A549 (cell line): Measurements from ENCODE around the gene DHX16. TPM values are rescaled to one million over a fixed set of nuclear protein-coding genes. Genes with fewer than 3 reads are reported as not detected.

ENCODE experiments used
- ATAC-seq, 2 experiments: fragments of 200-7000 bp in 1 of 2; fragments of >200 bp in 1 of 2; cut with Nextera tagmentation in 1 of 2; cut with Tn5 transposase in 1 of 2; 3 replicates each; pipeline versions ENCODE4 v1.8.0 to v1.9.1; 2018 to 2020; ENCODE audit warnings: mild to moderate bottlenecking in 1 of 2, moderate library complexity in 1 of 2
- CTCF ChIA-PET: fragments of 300-600 bp; sonication (Branson Sonifier 250); formaldehyde crosslinking; extraction: SDS; loops from one replicate; lab custom pipeline; 2021; ENCODE audit warnings: antibody characterized with exemption, inconsistent platforms; lab: Yijun Ruan, JAX
- POLR2A ChIA-PET: fragments of 350-600 bp; formaldehyde crosslinking; extraction: SDS; loops from one replicate; lab custom pipeline; 2021; ENCODE audit warnings: antibody characterized with exemption, inconsistent platforms; lab: Yijun Ruan, JAX
- DNase-seq, 2 experiments: peaks; one replicate each; pipeline versions ENCODE4 v3.0.0 to v3.0.0-alpha.2; 2011 to 2016; ENCODE audit warnings: low read depth in 1 of 2, low spot score in 1 of 2
- FAIRE-seq: peaks from 2 replicates; lab custom pipeline; 2011; peaks lifted over from hg19 to GRCh38; lab: Jason Lieb, UNC
- H3K27ac ChIP-seq, 2 experiments: fragments of >200 bp; sonication (Bioruptor Twin); formaldehyde crosslinking; 3 replicates each; pipeline ENCODE4 v1.5.1; 2016 to 2017
- H3K4me1 ChIP-seq: fragments of >200 bp; sonication (Bioruptor Twin); formaldehyde crosslinking; 3 replicates; pipeline ENCODE4 v1.6.1; 2016
- H3K4me2 ChIP-seq: fragments of >200 bp; sonication (Bioruptor Twin); formaldehyde crosslinking; 3 replicates; pipeline ENCODE4 v1.6.1; 2016
- H3K4me3 ChIP-seq: fragments of >200 bp; sonication (Bioruptor Twin); formaldehyde crosslinking; 3 replicates; pipeline ENCODE4 v1.5.1; 2016
- H3K9me3 ChIP-seq: fragments of >200 bp; sonication (Bioruptor Twin); formaldehyde crosslinking; 3 replicates; pipeline ENCODE4 v1.6.1; 2016
- BCL3 ChIP-seq: fragments of >200 bp; sonication (Bioruptor Twin); formaldehyde crosslinking; IDR thresholded peaks from 3 replicates; pipeline ENCODE4 v1.6.1; 2016
- BHLHE40 ChIP-seq: IDR thresholded peaks from 2 replicates; pipeline ENCODE4 v1.6.1; 2012; ENCODE audit warnings: low read depth, low read length, inconsistent platforms
- CTCF ChIP-seq: fragments of >200 bp; sonication (Bioruptor Twin); formaldehyde crosslinking; IDR thresholded peaks from 3 replicates; pipeline ENCODE4 v1.5.1; 2016
- E2F6 ChIP-seq: IDR thresholded peaks from 2 replicates; pipeline ENCODE4 v1.6.1; 2012; ENCODE audit warnings: low read depth, borderline replicate concordance
- ELK1 ChIP-seq: fragments of 150-350 bp; IDR thresholded peaks from 2 replicates; pipeline ENCODE4 v1.6.1; 2014; ENCODE audit warnings: low read depth, mild to moderate bottlenecking, low read length
- ESRRA ChIP-seq: fragments of 150-350 bp; IDR thresholded peaks from 2 replicates; pipeline ENCODE4 v1.6.1; 2014; ENCODE audit warnings: mild to moderate bottlenecking, low read length, borderline replicate concordance
- FOSB ChIP-seq: fragments of 250-450 bp; sonication (Bioruptor Pico); IDR thresholded peaks from 2 replicates; pipeline ENCODE4 v1.5.0; 2020; ENCODE audit warnings: mild to moderate bottlenecking, moderate library complexity
- KDM1A ChIP-seq: fragments of 200-600 bp; sonication (generic); IDR thresholded peaks from 2 replicates; pipeline ENCODE4 v1.6.1; 2016; ENCODE audit warnings: low read depth, mild to moderate bottlenecking
- MAX ChIP-seq: IDR thresholded peaks from 2 replicates; pipeline ENCODE4 v1.6.1; 2012
- POLR2A ChIP-seq: IDR thresholded peaks from 2 replicates; pipeline ENCODE4 v1.6.1; 2012; ENCODE audit warnings: mild to moderate bottlenecking, low read length
- POLR2AphosphoS2 ChIP-seq: conservative IDR thresholded peaks from 2 replicates; pipeline ENCODE4 v1.6.1; 2012; ENCODE audit warnings: low read length, improper control_type of control experiment, inconsistent platforms
- RAD21 ChIP-seq, 2 experiments: fragments of >200 bp in 1 of 2; sonication (Bioruptor Twin) in 1 of 2; formaldehyde crosslinking in 1 of 2; IDR thresholded peaks in 1 of 2; conservative IDR thresholded peaks in 1 of 2; 2 replicates in 1 of 2; 3 replicates in 1 of 2; pipeline ENCODE4 v1.6.1; 2012 to 2018; ENCODE audit warnings: inconsistent platforms in 1 of 2
- RNF2 ChIP-seq: fragments of 200-600 bp; sonication (generic); IDR thresholded peaks from 2 replicates; pipeline ENCODE4 v1.6.1; 2016; ENCODE audit warnings: low read depth, mild to moderate bottlenecking, antibody characterized with exemption, moderate library complexity, borderline replicate concordance
- SMC3 ChIP-seq: fragments of >200 bp; sonication (Bioruptor Twin); formaldehyde crosslinking; IDR thresholded peaks from 3 replicates; pipeline ENCODE4 v1.6.1; 2018; ENCODE audit warnings: inconsistent platforms
- TFCP2L1 ChIP-seq: fragments of 250-450 bp; sonication (Bioruptor Pico); IDR thresholded peaks from 2 replicates; pipeline ENCODE4 v1.5.0; 2021; ENCODE audit warnings: mild to moderate bottlenecking
- ZNF302 ChIP-seq: fragments of 250-450 bp; sonication (Bioruptor Pico); IDR thresholded peaks from 2 replicates; pipeline ENCODE4 v1.9.0; 2021; ENCODE audit warnings: inconsistent platforms, mild to moderate bottlenecking, moderate library complexity
- WGBS: methylation state at CpG from one replicate; pipeline ENCODE4 v1.1.6; 2017; ENCODE audit errors: missing lambda C conversion rate; 5-methylcytosine and 5-hydroxymethylcytosine counted together
- polyA plus RNA-seq, 4 experiments: library from polyadenylated mRNA; depleted of rRNA in 3 of 4; stranded (reverse); fragments of >200 nt; fragmentation: RNase III in 1 of 4; extraction: RNeasy Plus Mini Kit Qiagen cat#74134 plus additional on column Dnase treatment in 1 of 4; gene quantifications; 2 replicates in 3 of 4; 3 replicates in 1 of 4; pipeline ENCODE4 v1.2.3, GENCODE V29; 2011 to 2017

DHX16 gene
- polyA plus RNA-seq, 2 of the 4 experiments (the other 2 are of a cell fraction) = 31.6 TPM

- WGBS = 80% methylated on average over 7 of the region's 7 CpGs
- H3K27ac ChIP-seq = peak overlapping the region; percentile 59 to 87
- FAIRE-seq (no peak), ATAC-seq (no peak), DNase-seq (no peak)
- ChIA-PET CTCF (interaction anchor here (0.7 to 17.1 kb wide), 15 partner anchors 10 to 400 kb away, joined by 3 to 539 read pairs (median 7); partner anchors contain the start of genes FLOT1, MDC1, NRM and TUBB), POLR2A (interaction anchor here (0.7 to 1.6 kb wide), 5 partner anchors 37 to 68 kb away, joined by 4 to 12 read pairs (median 5); partner anchors contain the start of genes FLOT1, MDC1 and TUBB)
- H3K4me2 ChIP-seq = peak overlapping the region; percentile 67
- TF ChIP-seq BHLHE40 (no peak), FOSB (no peak), MAX (no peak), POLR2AphosphoS2 (no peak), E2F6 (no peak), RNF2 (no peak), ZNF302 (CRISPR knock-in tag) (no peak)
- H3K4me1 ChIP-seq = peaks cover 44% of the 10 kb centered on the region
- H3K9me3 ChIP-seq = no peaks in the 10 kb centered on the region
- H3K4me3 ChIP-seq = 0 out of 3 replicates have a peak overlapping the region, but pooled peaks have one; percentile 19
Measured at GRCh38 chr6:30679765-30680535, 7.1 kb upstream of the DHX16 start.

GRCh38 chr6:30678964-30679726 lies 6.3 kb upstream of the DHX16 start:
- Histone ChIP-seq H3K4me1 (peaks cover 37% of the 10 kb centered on the region), H3K4me3 (0 out of 3 replicates have a peak overlapping the region, but pooled peaks have one; percentile 19), H3K4me2 (peak overlapping the region; percentile 67), H3K27ac (peak overlapping the region; percentile 59 to 87), H3K9me3 (no peaks in the 10 kb centered on the region)
- CTCF ChIA-PET = interaction anchor here (0.6 to 17.1 kb wide), 47 partner anchors 10 to 455 kb away, joined by 3 to 539 read pairs (median 4); partner anchors contain the start of genes ATAT1, FLOT1, MDC1 and NRM
- ATAC-seq = peak; percentile 80 to 88; a peak in 5 of 6 replicates
- DNase-seq = peak; percentile 67 to 76
- peak; percentile 85 for TF ChIP-seq CTCF
- no peak for TF ChIP-seq KDM1A
- no peak for TF ChIP-seq POLR2AphosphoS2
- TF ChIP-seq POLR2A = no peak
- no peak for TF ChIP-seq ESRRA
- peak; percentile 89 to 90 for TF ChIP-seq RAD21 (conservative IDR thresholded peaks at IDR 0.05 in 1 of 2, IDR thresholded peaks at IDR 0.05 in 1 of 2)
- no peak for TF ChIP-seq BCL3
- no peak for TF ChIP-seq TFCP2L1 (CRISPR knock-in tag)
- TF ChIP-seq SMC3 = peak; percentile 89
- no peak for TF ChIP-seq ELK1
- 10% methylated on average over 12 of the region's 31 CpGs for WGBS
- POLR2A ChIA-PET = interaction anchor here (1.0 to 1.6 kb wide), 6 partner anchors 38 to 206 kb away, joined by 3 to 12 read pairs (median 5); partner anchors contain the start of genes DDR1, FLOT1, MDC1 and TUBB
- no peak for FAIRE-seq
